Epithelial cell of proximal tubule (primary cell): ENCODE data around the gene MUC21. TPM values are rescaled to one million over a fixed set of nuclear protein-coding genes. Genes with fewer than 3 reads are reported as not detected.
"Not testable (repeated sequence)": the region's sequence is repeated elsewhere in the genome, so short reads cannot be mapped to it uniquely, and the experiment has no call there.

ENCODE experiments used
- DNase-seq: peaks from one replicate; pipeline ENCODE4 v3.0.0-alpha.2; 2011; ENCODE audit warnings: low read depth
- H3K4me3 ChIP-seq: 2 replicates; pipeline ENCODE4 v1.5.1; 2011; ENCODE audit warnings: low read depth, mild to moderate bottlenecking, low read length
- CTCF ChIP-seq: conservative IDR thresholded peaks from 2 replicates; pipeline ENCODE4 v1.5.1; 2012; ENCODE audit warnings: low read depth, mild to moderate bottlenecking, low read length
- total RNA-seq: library from RNA; depleted of rRNA; stranded (reverse); fragments of >200 nt; gene quantifications from 2 replicates; pipeline ENCODE4 v1.2.3, GENCODE V29; 2015

The MUC21 gene
- total RNA-seq, 1 donor from 2014 or later, result not detected

GRCh38 chr6:30990422-30991086 is 7.0 kb downstream of the MUC21 start:
- no peak for DNase-seq
- no peak overlapping the region for H3K4me3 ChIP-seq
- no peak for TF ChIP-seq CTCF

- H3K4me3 ChIP-seq, result no peak overlapping the region
- TF ChIP-seq CTCF, result no peak
- no peak for DNase-seq
Measured at GRCh38 chr6:30991891-30992290, 8.4 kb downstream of the MUC21 start.

GRCh38 chr6:30997301-30997700 is 13.8 kb downstream of the MUC21 start:
- no peak overlapping the region for H3K4me3 ChIP-seq
- no peak for DNase-seq
- TF ChIP-seq CTCF, result no peak

GRCh38 chr6:30998785-30999184 is 15.3 kb downstream of the MUC21 start:
- no peak for DNase-seq
- H3K4me3 ChIP-seq, result no peak overlapping the region

GRCh38 chr6:31000067-31000860 is 16.7 kb downstream of the MUC21 start:
- DNase-seq, H3K4me3 ChIP-seq: not testable (repeated sequence)

More at GRCh38 chr6:30998785-30999184, 15.3 kb downstream of the MUC21 start:
- no peak for TF ChIP-seq CTCF

GRCh38 chr6:31001281-31001888 is 17.9 kb downstream of the MUC21 start:
- no peak for TF ChIP-seq CTCF

GRCh38 chr6:31002471-31002870 is 19.0 kb downstream of the MUC21 start:
- H3K4me3 ChIP-seq, result no peak overlapping the region
- TF ChIP-seq CTCF, result no peak
- no peak for DNase-seq

More at GRCh38 chr6:31001281-31001888, 17.9 kb downstream of the MUC21 start:
- DNase-seq, result no peak
- no peak overlapping the region for H3K4me3 ChIP-seq
